ENCODE data around the gene KITLG.

DNA sequence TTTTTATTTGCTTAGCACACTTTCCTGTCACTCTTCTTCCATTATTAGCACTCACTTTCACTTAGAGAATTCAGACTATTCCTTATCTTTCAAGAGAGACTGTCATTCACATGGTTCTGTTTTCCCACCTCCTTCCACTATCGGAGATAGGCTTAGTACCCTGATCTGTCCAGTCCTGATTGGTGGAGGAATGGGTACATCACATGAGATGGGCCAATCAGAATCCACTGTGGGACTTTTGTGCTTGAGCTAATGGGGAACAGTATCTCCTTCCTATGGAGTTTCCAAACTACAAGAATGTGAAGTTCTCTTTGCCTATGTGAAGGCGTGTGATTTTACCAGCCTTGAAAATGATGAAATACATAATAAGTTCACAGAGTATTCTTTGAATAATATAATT, 4.8 kb upstream of the KITLG start:
- TF ChIP-seq CTCF (IDR thresholded peaks at IDR 0.05) (no peak), EP300 (IDR thresholded peaks at IDR 0.05) (no peak), POLR2A (IDR thresholded peaks at IDR 0.05) (no peak)

Data from ovary (tissue), 3 donors.